Uterus (tissue), 2 donors: ENCODE measurements around the gene RAD50.

Experiments used
- POLR2A ChIP-seq, 2 donors: fragments of 450-650 bp; IDR thresholded peaks; one replicate each; pipeline ENCODE4 v1.6.1; 2016; ENCODE audit warnings: antibody characterized with exemption in 2 of 2, mild to moderate bottlenecking in 1 of 2, moderate library complexity in 1 of 2
- TF ChIP-seq, protein P1 (sequence below), 4 experiments: fragments of 200-600 bp in 2 of 4; fragments of 450-650 bp in 2 of 4; sonication (generic) in 2 of 4; IDR thresholded peaks; one replicate each; pipeline ENCODE4 v1.5.1; 2016 to 2019; ENCODE audit warnings: antibody characterized with exemption in 4 of 4, mild to moderate bottlenecking in 2 of 4, moderate library complexity in 1 of 4

DNA sequence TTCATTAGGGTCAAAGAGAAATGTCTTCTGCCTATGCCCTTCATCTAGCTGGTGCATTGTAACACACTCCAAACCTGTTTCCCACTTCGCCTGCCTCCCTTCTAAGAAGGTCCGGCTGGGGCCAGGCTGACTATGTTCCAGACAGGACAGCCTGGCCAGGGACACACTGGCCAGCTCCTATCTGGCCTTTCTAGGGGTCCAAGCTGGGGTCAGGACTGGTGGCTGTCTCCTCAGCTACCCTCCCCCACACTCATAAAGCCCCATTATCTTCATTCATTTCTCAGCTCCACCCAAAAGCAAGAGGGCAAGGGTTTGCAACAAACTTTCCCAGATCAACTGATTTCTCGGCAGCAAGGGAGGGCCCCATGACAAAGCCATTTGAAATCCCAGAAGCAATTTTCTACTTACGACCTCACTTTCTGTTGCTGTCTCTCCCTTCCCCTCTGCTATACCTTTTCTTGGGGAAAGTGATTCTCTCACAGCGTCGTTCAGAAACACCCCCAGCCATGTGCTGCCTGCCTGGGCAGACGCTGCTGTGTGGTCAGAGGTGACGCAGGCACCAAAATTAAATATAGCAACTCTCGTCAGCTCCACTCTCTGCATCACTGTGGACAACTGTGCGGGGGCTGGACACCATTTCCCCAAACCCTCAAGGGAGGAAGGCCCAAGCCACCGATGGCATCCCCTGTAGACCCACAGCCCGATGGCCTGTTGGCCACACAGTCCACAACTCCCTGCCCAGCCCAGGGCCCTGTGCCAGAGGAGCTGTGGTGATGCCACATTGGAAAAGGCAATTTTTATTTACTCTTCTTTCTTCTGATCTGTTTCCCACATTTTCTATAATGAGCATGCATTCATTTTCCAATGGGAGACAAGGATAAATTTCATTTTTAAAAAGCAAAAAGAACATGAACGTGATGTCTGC is 107.3 kb downstream of the RAD50 start:
- TF ChIP-seq, protein P1, sequence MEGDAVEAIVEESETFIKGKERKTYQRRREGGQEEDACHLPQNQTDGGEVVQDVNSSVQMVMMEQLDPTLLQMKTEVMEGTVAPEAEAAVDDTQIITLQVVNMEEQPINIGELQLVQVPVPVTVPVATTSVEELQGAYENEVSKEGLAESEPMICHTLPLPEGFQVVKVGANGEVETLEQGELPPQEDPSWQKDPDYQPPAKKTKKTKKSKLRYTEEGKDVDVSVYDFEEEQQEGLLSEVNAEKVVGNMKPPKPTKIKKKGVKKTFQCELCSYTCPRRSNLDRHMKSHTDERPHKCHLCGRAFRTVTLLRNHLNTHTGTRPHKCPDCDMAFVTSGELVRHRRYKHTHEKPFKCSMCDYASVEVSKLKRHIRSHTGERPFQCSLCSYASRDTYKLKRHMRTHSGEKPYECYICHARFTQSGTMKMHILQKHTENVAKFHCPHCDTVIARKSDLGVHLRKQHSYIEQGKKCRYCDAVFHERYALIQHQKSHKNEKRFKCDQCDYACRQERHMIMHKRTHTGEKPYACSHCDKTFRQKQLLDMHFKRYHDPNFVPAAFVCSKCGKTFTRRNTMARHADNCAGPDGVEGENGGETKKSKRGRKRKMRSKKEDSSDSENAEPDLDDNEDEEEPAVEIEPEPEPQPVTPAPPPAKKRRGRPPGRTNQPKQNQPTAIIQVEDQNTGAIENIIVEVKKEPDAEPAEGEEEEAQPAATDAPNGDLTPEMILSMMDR (IDR thresholded peaks at IDR 0.05): no peak
- no peak for TF ChIP-seq POLR2A (IDR thresholded peaks at IDR 0.05)
